ENCODE measurements around the gene WWC1. TPM values are rescaled to one million over a fixed set of nuclear protein-coding genes. Genes with fewer than 3 reads are reported as not detected.
"Not testable (repeated sequence)": the region's sequence is repeated elsewhere in the genome, so short reads cannot be mapped to it uniquely, and the experiment has no call there.

The WWC1 gene
- total RNA-seq, 1 experiment from 2014 or later: 38.3 TPM

GRCh38 chr5:168339109-168339771 lies 47.8 kb downstream of the WWC1 start:
- DNase-seq: no peak
- no peaks in the 10 kb centered on the region for H3K27me3 ChIP-seq
- H3K9me3 ChIP-seq: no peaks in the 10 kb centered on the region
- no peak overlapping the region for H3K4me3 ChIP-seq
- no peaks in the 10 kb centered on the region for H3K36me3 ChIP-seq

GRCh38 chr5:168339772-168340140 lies 48.3 kb downstream of the WWC1 start:
- not testable (repeated sequence) for H3K27me3 ChIP-seq, DNase-seq, H3K4me3 ChIP-seq, H3K36me3 ChIP-seq, H3K9me3 ChIP-seq

GRCh38 chr5:168340487-168340886 lies 49.0 kb downstream of the WWC1 start:
- no peaks in the 10 kb centered on the region for H3K9me3 ChIP-seq
- H3K36me3 ChIP-seq: no peaks in the 10 kb centered on the region
- DNase-seq: no peak
- H3K4me3 ChIP-seq: no peak overlapping the region
- H3K27me3 ChIP-seq: no peaks in the 10 kb centered on the region

- Histone ChIP-seq H3K36me3 (no peaks in the 10 kb centered on the region), H3K4me3 (no peak overlapping the region), H3K9me3 (no peaks in the 10 kb centered on the region), H3K27me3 (no peaks in the 10 kb centered on the region)
- no peak for DNase-seq
These were observed 49.7 kb downstream of the WWC1 start for GRCh38 chr5:168341178-168341577.

- DNase-seq: no peak
These were observed 50.8 kb downstream of the WWC1 start for GRCh38 chr5:168342151-168342825.

GRCh38 chr5:168342985-168343384 lies 51.5 kb downstream of the WWC1 start:
- no peaks in the 10 kb centered on the region for H3K36me3 ChIP-seq

More at GRCh38 chr5:168342151-168342825, 50.8 kb downstream of the WWC1 start:
- Histone ChIP-seq H3K36me3 (no peaks in the 10 kb centered on the region), H3K27me3 (no peaks in the 10 kb centered on the region), H3K9me3 (no peaks in the 10 kb centered on the region), H3K4me3 (no peak overlapping the region)

GRCh38 chr5:168346417-168346816 lies 55.0 kb downstream of the WWC1 start:
- DNase-seq: no peak
- Histone ChIP-seq H3K36me3 (no peaks in the 10 kb centered on the region), H3K9me3 (no peaks in the 10 kb centered on the region), H3K27me3 (no peaks in the 10 kb centered on the region), H3K4me3 (no peak overlapping the region)

More at GRCh38 chr5:168342985-168343384, 51.5 kb downstream of the WWC1 start:
- no peak for DNase-seq
- Histone ChIP-seq H3K9me3 (no peaks in the 10 kb centered on the region), H3K27me3 (no peaks in the 10 kb centered on the region), H3K4me3 (no peak overlapping the region)

- Histone ChIP-seq H3K36me3 (no peaks in the 10 kb centered on the region), H3K4me3 (no peak overlapping the region), H3K27me3 (no peaks in the 10 kb centered on the region), H3K9me3 (no peaks in the 10 kb centered on the region)
- DNase-seq: no peak
These were observed 56.1 kb downstream of the WWC1 start for GRCh38 chr5:168347368-168348083.

- Histone ChIP-seq H3K4me3 (no peak overlapping the region), H3K36me3 (no peaks in the 10 kb centered on the region), H3K9me3 (no peaks in the 10 kb centered on the region), H3K27me3 (no peaks in the 10 kb centered on the region)
- DNase-seq: no peak
These were observed 56.6 kb downstream of the WWC1 start for GRCh38 chr5:168348084-168348414.

- no peak for DNase-seq
- H3K36me3 ChIP-seq: no peaks in the 10 kb centered on the region
- H3K9me3 ChIP-seq: no peaks in the 10 kb centered on the region
- H3K4me3 ChIP-seq: no peak overlapping the region
- H3K27me3 ChIP-seq: no peaks in the 10 kb centered on the region
These were observed 58.9 kb downstream of the WWC1 start for GRCh38 chr5:168350315-168350714.

GRCh38 chr5:168353216-168353957 lies 61.9 kb downstream of the WWC1 start:
- peak; percentile 55 for DNase-seq
- Histone ChIP-seq H3K4me3 (no peak overlapping the region), H3K9me3 (no peaks in the 10 kb centered on the region), H3K36me3 (no peaks in the 10 kb centered on the region), H3K27me3 (no peaks in the 10 kb centered on the region)

GRCh38 chr5:168354397-168354796 lies 63.0 kb downstream of the WWC1 start:
- Histone ChIP-seq H3K36me3 (no peaks in the 10 kb centered on the region), H3K9me3 (no peaks in the 10 kb centered on the region), H3K27me3 (no peaks in the 10 kb centered on the region), H3K4me3 (no peak overlapping the region)
- no peak for DNase-seq

- no peaks in the 10 kb centered on the region for H3K9me3 ChIP-seq
- no peaks in the 10 kb centered on the region for H3K36me3 ChIP-seq
- no peak for DNase-seq
- no peak overlapping the region for H3K4me3 ChIP-seq
- no peaks in the 10 kb centered on the region for H3K27me3 ChIP-seq
These were observed 64.7 kb downstream of the WWC1 start for GRCh38 chr5:168356171-168356570.

- no peak for DNase-seq
- H3K27me3 ChIP-seq: no peaks in the 10 kb centered on the region
- no peaks in the 10 kb centered on the region for H3K36me3 ChIP-seq
- no peak overlapping the region for H3K4me3 ChIP-seq
- no peaks in the 10 kb centered on the region for H3K9me3 ChIP-seq
These were observed 65.1 kb downstream of the WWC1 start for GRCh38 chr5:168356592-168356991.

GRCh38 chr5:168357876-168358275 lies 66.4 kb downstream of the WWC1 start:
- H3K9me3 ChIP-seq: no peaks in the 10 kb centered on the region
- H3K4me3 ChIP-seq: no peak overlapping the region
- no peaks in the 10 kb centered on the region for H3K36me3 ChIP-seq
- no peak for DNase-seq
- H3K27me3 ChIP-seq: no peaks in the 10 kb centered on the region

- Histone ChIP-seq H3K36me3 (no peaks in the 10 kb centered on the region), H3K9me3 (no peaks in the 10 kb centered on the region), H3K4me3 (no peak overlapping the region), H3K27me3 (no peaks in the 10 kb centered on the region)
- DNase-seq: no peak
These were observed 68.5 kb downstream of the WWC1 start for GRCh38 chr5:168359820-168360460.

All from MG63 (cell line).